GM12878 (cell line): Measurements from ENCODE around the gene TBC1D22B.

Experiments used
- CHD2 ChIP-seq: IDR thresholded peaks from 2 replicates; pipeline ENCODE4 v1.6.1; 2011; ENCODE audit warnings: low read depth, low read length, improper control_type of control experiment, borderline replicate concordance
- CREB1 ChIP-seq: IDR thresholded peaks from 2 replicates; pipeline ENCODE4 v1.6.1; 2012; ENCODE audit warnings: low read depth, mild to moderate bottlenecking, inconsistent platforms
- CREM ChIP-seq: IDR thresholded peaks from 2 replicates; pipeline ENCODE4 v1.6.1; 2014; ENCODE audit warnings: antibody characterized with exemption, low read depth
- CTCF ChIP-seq, 3 experiments: IDR thresholded peaks in 2 of 3; conservative IDR thresholded peaks in 1 of 3; 2 replicates each; pipeline ENCODE4 v1.5.1; 2011; ENCODE audit warnings: low read depth in 3 of 3, low read length in 3 of 3, mild to moderate bottlenecking in 3 of 3, control low read depth in 2 of 3, moderate library complexity in 2 of 3, inconsistent platforms in 1 of 3, mixed read lengths in 1 of 3; ENCODE audit not compliant: control insufficient read depth in 2 of 3, insufficient read depth in 1 of 3; ENCODE audit errors: extremely low read depth in 1 of 3
- GATAD2B ChIP-seq: fragments of 450-650 bp; conservative IDR thresholded peaks from 2 replicates; pipeline ENCODE4 v1.6.1; 2017; ENCODE audit warnings: low read depth, mild to moderate bottlenecking, moderate library complexity
- HSF1 ChIP-seq: fragments of 150-350 bp; IDR thresholded peaks from 2 replicates; pipeline ENCODE4 v1.6.1; 2014; ENCODE audit warnings: mild to moderate bottlenecking, low read depth, low read length
- MAX ChIP-seq: IDR thresholded peaks from 2 replicates; pipeline ENCODE4 v1.6.1; 2012; ENCODE audit warnings: low read depth, low read length, improper control_type of control experiment
- NKRF ChIP-seq: fragments of 450-650 bp; conservative IDR thresholded peaks from 2 replicates; pipeline ENCODE4 v1.6.1; 2017; ENCODE audit warnings: mild to moderate bottlenecking, moderate library complexity
- POLR2A ChIP-seq: IDR thresholded peaks from 2 replicates; pipeline ENCODE4 v1.6.1; 2011; ENCODE audit warnings: low read depth, mild to moderate bottlenecking, low read length
- SMAD1 ChIP-seq: fragments of 450-650 bp; IDR thresholded peaks from 2 replicates; pipeline ENCODE4 v1.6.1; 2018; ENCODE audit warnings: mild to moderate bottlenecking, low read depth; ENCODE audit not compliant: partially characterized antibody
- SP1 ChIP-seq: IDR thresholded peaks from one replicate; pipeline ENCODE4 v1.6.1; 2011; ENCODE audit warnings: low read depth, low read length
- SPI1 ChIP-seq: IDR thresholded peaks from 2 replicates; pipeline ENCODE4 v1.6.1; 2011; ENCODE audit warnings: low read depth, mild to moderate bottlenecking, low read length, moderate library complexity, borderline replicate concordance; ENCODE audit not compliant: insufficient read depth
- STAT3 ChIP-seq: IDR thresholded peaks from 2 replicates; pipeline ENCODE4 v1.6.1; 2011; ENCODE audit warnings: low read depth, low read length, improper control_type of control experiment
- USF2 ChIP-seq: IDR thresholded peaks from 2 replicates; pipeline ENCODE4 v1.6.1; 2011; ENCODE audit warnings: low read depth, low read length, improper control_type of control experiment, borderline replicate concordance

GRCh38 chr6:37237789-37238188 lies 19.8 kb upstream of the TBC1D22B start:
- no peak for TF ChIP-seq CTCF (IDR thresholded peaks at IDR 0.05 in 2 of 3, conservative IDR thresholded peaks at IDR 0.05 in 1 of 3; ENCODE audit: control insufficient read depth in 2 of 3, extremely low read depth in 1 of 3, insufficient read depth in 1 of 3, low read depth in 3 of 3, low read length in 3 of 3)
- no peak for TF ChIP-seq CREM
- TF ChIP-seq NKRF: no peak
- no peak for TF ChIP-seq CREB1
- TF ChIP-seq HSF1: no peak
- TF ChIP-seq SP1: no peak
- no peak for TF ChIP-seq POLR2A
- no peak for TF ChIP-seq SMAD1
- TF ChIP-seq CHD2: no peak
- no peak for TF ChIP-seq MAX
- no peak for TF ChIP-seq STAT3
- no peak for TF ChIP-seq SPI1
- no peak for TF ChIP-seq USF2
- no peak for TF ChIP-seq GATAD2B
